Measurements from ENCODE around the gene ZNF468.

DNA sequence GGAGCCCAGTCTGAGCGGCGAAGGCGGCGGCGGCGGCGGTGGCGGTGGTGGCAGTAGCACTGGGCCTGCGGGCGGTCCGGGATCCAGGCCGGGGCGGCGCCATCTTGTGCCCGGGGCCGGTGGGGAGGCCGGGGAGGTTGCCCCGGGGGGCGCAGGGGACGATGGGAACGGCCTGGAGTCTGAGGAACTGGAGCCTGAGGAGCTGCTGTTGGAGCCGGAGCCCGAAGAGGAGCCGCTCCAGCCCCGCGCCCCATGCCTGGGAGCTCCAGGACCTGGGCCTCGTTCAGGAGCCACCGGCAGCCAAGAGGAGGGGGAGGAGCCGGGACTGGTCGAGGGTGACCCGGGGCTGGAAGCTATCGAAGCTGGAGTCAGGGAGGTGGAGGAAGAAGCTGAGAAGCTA lies 47.6 kb downstream of the ZNF468 start:
- TF ChIP-seq, protein P1, sequence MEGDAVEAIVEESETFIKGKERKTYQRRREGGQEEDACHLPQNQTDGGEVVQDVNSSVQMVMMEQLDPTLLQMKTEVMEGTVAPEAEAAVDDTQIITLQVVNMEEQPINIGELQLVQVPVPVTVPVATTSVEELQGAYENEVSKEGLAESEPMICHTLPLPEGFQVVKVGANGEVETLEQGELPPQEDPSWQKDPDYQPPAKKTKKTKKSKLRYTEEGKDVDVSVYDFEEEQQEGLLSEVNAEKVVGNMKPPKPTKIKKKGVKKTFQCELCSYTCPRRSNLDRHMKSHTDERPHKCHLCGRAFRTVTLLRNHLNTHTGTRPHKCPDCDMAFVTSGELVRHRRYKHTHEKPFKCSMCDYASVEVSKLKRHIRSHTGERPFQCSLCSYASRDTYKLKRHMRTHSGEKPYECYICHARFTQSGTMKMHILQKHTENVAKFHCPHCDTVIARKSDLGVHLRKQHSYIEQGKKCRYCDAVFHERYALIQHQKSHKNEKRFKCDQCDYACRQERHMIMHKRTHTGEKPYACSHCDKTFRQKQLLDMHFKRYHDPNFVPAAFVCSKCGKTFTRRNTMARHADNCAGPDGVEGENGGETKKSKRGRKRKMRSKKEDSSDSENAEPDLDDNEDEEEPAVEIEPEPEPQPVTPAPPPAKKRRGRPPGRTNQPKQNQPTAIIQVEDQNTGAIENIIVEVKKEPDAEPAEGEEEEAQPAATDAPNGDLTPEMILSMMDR (conservative IDR thresholded peaks at IDR 0.05; ENCODE audit: low read length) = no peak
- no peak for TF ChIP-seq EZH2phosphoT487 (IDR thresholded peaks at IDR 0.05; ENCODE audit: borderline replicate concordance, low read depth, low read length)
